CD4-positive, alpha-beta T cell treated with Interleukin-12 subunit alpha and Interleukin-12 subunit beta, for 1 hour (primary cell): Measurements from ENCODE around the gene COL6A3.
"Not testable (repeated sequence)": the region's sequence is repeated elsewhere in the genome, so short reads cannot be mapped to it uniquely, and the experiment has no call there.

Experiments
- DNase-seq: peaks from one replicate; pipeline ENCODE4 v3.0.0-alpha.2; 2020

COL6A3 gene

GRCh38 chr2:237312021-237312755 is 101.8 kb downstream of the COL6A3 start:
- DNase-seq: no peak

GRCh38 chr2:237310515-237311114 is 103.3 kb downstream of the COL6A3 start:
- DNase-seq: no peak

- DNase-seq: no peak
Observed at GRCh38 chr2:237309416-237309815, 104.5 kb downstream of the COL6A3 start.

GRCh38 chr2:237309011-237309410 is 105.0 kb downstream of the COL6A3 start:
- DNase-seq: no peak

GRCh38 chr2:237307474-237307873 is 106.5 kb downstream of the COL6A3 start:
- DNase-seq: no peak

- DNase-seq: no peak
Observed at GRCh38 chr2:237306787-237307170, 107.2 kb downstream of the COL6A3 start.

- DNase-seq: no peak
Observed at GRCh38 chr2:237306083-237306786, 107.7 kb downstream of the COL6A3 start.

- no peak for DNase-seq
Observed at GRCh38 chr2:237305579-237305978, 108.4 kb downstream of the COL6A3 start.

- no peak for DNase-seq
Observed at GRCh38 chr2:237304763-237305514, 109.0 kb downstream of the COL6A3 start.

- not testable (repeated sequence) for DNase-seq
Observed at GRCh38 chr2:237303244-237303643, 110.7 kb downstream of the COL6A3 start.

GRCh38 chr2:237301595-237301994 is 112.4 kb downstream of the COL6A3 start:
- DNase-seq: no peak

GRCh38 chr2:237300739-237301138 is 113.2 kb downstream of the COL6A3 start:
- DNase-seq: no peak

- DNase-seq: no peak
Observed at GRCh38 chr2:237299906-237300305, 114.1 kb downstream of the COL6A3 start.

- no peak for DNase-seq
Observed at GRCh38 chr2:237298151-237299118, 115.5 kb downstream of the COL6A3 start.

- no peak for DNase-seq
Observed at GRCh38 chr2:237297421-237298150, 116.4 kb downstream of the COL6A3 start.

GRCh38 chr2:237296756-237297155 is 117.2 kb downstream of the COL6A3 start:
- no peak for DNase-seq

GRCh38 chr2:237295889-237296480 is 118.0 kb downstream of the COL6A3 start:
- DNase-seq: no peak

- no peak for DNase-seq
Observed at GRCh38 chr2:237294460-237294859, 119.5 kb downstream of the COL6A3 start.

- no peak for DNase-seq
Observed at GRCh38 chr2:237293978-237294377, 120.0 kb downstream of the COL6A3 start.

- peak; percentile 4 for DNase-seq
Observed at GRCh38 chr2:237291138-237291792, 122.7 kb downstream of the COL6A3 start.
